Ovary (tissue), 3 donors: ENCODE data around the gene ARL5C.

Experiments used
- CTCF ChIP-seq, 3 donors: fragments of 450-650 bp in 2 of 3; fragments of 200-600 bp in 1 of 3; IDR thresholded peaks; one replicate each; pipeline versions ENCODE4 v1.5.1 to v1.8.0; 2016 to 2022; ENCODE audit warnings: antibody characterized with exemption in 3 of 3, mild to moderate bottlenecking in 1 of 3
- EP300 ChIP-seq: sonication (generic); formaldehyde crosslinking; IDR thresholded peaks from one replicate; pipeline ENCODE4 v1.6.1; 2017; ENCODE audit warnings: antibody characterized with exemption
- POLR2A ChIP-seq: fragments of 450-650 bp; IDR thresholded peaks from one replicate; pipeline ENCODE4 v1.6.1; 2017; ENCODE audit warnings: antibody characterized with exemption, mild to moderate bottlenecking, moderate library complexity
- donor health status: DM: no; HTN: no; CAD: no.

- TF ChIP-seq CTCF (IDR thresholded peaks at IDR 0.05) = no peak
- TF ChIP-seq POLR2A = no peak
- TF ChIP-seq EP300 = no peak
Measured at GRCh38 chr17:39107973-39108372, 58.0 kb downstream of the ARL5C start.
